Measurements from ENCODE around the gene FBXW8.

Gene FBXW8

DNA sequence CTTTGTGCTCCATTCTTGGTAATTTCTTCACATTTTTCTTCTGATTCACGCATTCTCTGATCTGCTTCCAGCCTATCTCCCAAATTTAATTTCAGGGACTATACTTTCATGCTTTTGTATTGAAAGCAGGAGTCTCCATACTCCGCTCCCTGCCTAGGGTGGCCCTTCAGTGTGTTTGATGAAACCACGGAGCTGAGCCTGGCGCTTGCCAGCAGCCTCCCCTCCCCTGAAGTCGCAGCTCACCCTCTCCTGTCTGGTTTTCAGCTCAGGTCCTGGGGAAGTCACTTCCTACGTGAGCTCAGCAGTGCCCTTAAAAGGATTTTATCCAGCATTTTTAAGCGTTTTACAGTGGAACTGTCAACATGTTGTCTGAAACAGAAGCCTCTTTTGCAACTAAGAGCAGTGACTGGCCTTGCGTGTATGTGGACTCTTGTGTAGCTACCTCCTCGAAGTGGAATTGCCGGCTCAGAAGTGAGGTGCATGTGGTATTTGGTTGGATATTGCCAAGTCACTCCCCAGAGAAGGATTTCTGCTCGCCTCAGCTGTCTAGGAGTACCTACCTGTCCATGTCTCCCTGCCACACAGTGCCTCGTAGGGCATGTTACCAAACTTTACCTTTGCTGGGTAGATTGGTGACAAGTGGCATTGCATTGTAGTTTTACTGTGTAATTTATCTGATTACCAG lies 109.9 kb downstream of the FBXW8 start:
- DNase-seq (ENCODE audit: low read depth in 2 of 2) = no peak

- no peak for DNase-seq (ENCODE audit: low read depth in 2 of 2)
Observed at GRCh38 chr12:117022465-117022864, 111.7 kb downstream of the FBXW8 start.

DNA sequence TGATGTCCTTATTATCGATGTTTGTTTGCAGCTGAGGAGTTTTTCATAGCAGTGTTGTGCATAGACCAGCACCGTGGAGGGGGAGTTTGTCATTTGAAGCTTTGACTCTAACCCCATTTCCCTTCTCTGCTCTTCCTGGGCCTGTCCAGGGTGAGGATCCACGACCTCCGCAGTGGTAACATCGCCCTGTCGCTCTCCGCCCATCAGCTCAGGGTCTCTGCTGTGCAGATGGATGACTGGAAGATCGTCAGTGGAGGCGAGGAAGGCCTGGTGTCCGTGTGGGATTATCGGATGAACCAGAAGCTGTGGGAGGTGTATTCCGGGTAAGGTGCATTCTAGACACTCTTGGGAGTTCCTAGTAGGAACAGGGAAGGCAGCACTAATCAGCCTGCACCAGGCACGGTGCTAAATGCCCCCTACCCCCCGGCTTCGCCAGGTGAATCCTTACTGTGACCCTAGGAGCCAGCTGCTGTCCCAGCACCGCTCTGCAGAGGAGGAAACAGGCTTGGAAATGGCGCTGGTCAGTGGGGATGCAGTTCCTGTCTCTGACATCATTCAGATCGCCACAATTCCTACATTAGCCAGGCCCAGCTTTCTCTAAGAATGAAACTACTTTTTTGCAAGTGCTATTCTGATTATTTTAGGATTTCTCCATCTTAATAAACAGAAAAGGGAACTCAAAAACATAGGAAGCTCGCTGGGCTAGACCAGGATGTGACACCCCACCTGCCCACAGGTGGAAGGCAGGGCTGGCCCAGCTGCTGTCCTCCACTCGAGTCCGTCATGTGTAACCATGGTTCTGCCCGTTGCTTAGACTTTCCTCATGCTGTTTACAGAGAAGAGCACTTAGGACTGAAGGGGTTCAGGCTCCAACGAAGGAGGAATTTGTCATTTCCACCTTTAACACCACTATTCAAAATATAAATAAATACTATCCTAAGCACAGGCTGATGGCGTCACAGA lies 113.5 kb downstream of the FBXW8 start:
- DNase-seq (ENCODE audit: low read depth in 2 of 2) = no peak

DNA sequence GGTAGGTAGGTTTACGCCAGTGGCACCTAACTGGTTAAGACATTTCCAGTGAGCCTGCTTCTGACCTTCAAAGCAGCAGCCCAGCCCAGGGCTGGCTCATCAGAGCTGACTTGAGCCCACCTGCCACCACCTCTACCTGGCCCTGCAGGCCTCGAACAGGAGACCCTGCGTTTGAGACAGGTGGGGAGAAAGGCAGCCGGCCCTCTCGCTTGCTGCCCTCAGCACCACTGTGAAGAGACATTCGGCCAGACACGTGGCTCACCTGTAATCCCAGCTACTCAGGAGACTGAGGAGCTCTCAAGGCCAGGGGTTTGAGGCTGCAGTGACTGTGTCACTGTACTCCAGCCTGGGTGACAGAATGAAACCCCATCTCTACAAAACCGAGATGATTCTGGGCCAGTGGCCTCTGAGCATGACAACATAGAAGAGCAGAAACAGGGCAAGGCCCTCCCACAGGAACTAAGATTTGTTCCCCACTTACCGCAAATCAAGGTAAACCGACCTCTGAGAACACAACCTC lies 114.3 kb downstream of the FBXW8 start:
- DNase-seq (ENCODE audit: low read depth in 2 of 2) = no peak

- DNase-seq (ENCODE audit: low read depth in 2 of 2) = peak; percentile 14 to 25
Observed at GRCh38 chr12:117025481-117026151, 114.9 kb downstream of the FBXW8 start.

DNA sequence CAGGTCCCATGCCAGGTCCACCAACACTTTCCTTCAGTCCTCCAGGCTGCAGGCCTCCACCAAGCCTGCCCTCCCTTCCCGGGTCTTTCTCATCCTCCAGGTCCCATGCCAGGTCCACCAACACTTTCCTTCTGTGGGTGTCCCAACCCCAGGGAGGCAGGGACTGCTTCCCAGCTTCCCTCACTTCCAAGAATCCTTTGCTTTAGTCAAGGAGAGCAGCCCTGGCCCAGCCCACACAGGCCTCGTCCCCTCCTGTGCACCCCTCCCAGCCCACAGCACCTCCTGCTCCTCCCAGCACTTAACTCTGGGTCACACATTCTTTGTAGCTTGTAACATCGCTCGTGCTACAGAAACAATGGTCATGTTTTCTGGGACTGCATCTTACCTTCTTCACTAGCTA lies 115.6 kb downstream of the FBXW8 start:
- no peak for DNase-seq (ENCODE audit: low read depth in 2 of 2)

GRCh38 chr12:117026921-117027250 lies 116.1 kb downstream of the FBXW8 start:
- no peak for DNase-seq (ENCODE audit: low read depth in 2 of 2)

- no peak for DNase-seq (ENCODE audit: low read depth in 2 of 2)
Observed at GRCh38 chr12:117027251-117028086, 116.7 kb downstream of the FBXW8 start.

GRCh38 chr12:117028254-117028653 lies 117.5 kb downstream of the FBXW8 start:
- no peak for DNase-seq (ENCODE audit: low read depth in 2 of 2)

GRCh38 chr12:117030187-117030900 lies 119.6 kb downstream of the FBXW8 start:
- DNase-seq (ENCODE audit: low read depth in 2 of 2) = no peak

- no peak for DNase-seq (ENCODE audit: low read depth in 2 of 2)
Observed at GRCh38 chr12:117031843-117032592, 121.3 kb downstream of the FBXW8 start.

GRCh38 chr12:117032593-117033381 lies 122.0 kb downstream of the FBXW8 start:
- DNase-seq (ENCODE audit: low read depth in 2 of 2) = no peak

DNA sequence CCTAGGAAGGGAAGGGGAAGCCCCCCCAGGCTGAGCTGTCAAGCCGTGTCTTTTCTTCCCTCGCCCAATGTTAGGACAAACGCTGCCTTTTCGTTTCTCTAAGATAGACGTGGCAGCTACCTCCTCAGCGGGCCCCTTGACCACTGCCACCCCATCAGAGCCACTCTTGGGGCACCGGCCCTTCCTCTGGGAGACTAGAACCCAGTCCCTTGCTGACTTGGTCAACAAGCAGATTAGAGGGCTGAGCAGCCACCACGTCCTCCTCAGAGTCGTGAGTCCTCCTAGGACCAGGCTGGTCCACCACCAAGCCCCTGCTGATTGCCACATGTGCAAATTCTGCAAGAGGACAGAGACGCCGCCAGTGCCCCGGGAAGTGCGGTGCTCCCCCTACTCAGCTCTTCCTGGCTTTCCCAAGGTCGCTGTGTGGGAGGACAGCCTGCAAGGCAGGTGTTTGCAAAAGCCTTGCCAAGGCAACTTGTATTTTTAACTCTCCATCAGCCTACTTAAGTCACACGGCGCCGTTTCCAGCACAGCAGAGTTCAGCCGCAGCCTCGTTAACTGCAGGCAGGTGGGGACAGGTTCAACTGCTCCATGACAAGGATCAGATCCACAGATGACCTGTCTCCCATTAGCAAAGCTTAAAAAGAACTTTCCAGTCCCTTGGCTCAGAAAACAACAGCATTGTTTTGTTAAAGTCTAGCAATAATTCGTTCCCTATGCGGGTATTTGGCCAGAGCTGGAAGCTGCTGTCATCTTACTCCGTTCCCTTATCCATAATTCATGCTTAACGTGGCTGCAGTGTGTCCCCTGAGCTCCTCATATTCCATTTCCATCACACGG lies 122.9 kb downstream of the FBXW8 start:
- no peak for DNase-seq (ENCODE audit: low read depth in 2 of 2)

- no peak for DNase-seq (ENCODE audit: low read depth in 2 of 2)
Observed at GRCh38 chr12:117034249-117034648, 123.5 kb downstream of the FBXW8 start.

GRCh38 chr12:117034701-117035151 lies 124.0 kb downstream of the FBXW8 start:
- no peak for DNase-seq (ENCODE audit: low read depth in 2 of 2)

- DNase-seq (ENCODE audit: low read depth in 2 of 2) = no peak
Observed at GRCh38 chr12:117035287-117035686, 124.5 kb downstream of the FBXW8 start.

DNA sequence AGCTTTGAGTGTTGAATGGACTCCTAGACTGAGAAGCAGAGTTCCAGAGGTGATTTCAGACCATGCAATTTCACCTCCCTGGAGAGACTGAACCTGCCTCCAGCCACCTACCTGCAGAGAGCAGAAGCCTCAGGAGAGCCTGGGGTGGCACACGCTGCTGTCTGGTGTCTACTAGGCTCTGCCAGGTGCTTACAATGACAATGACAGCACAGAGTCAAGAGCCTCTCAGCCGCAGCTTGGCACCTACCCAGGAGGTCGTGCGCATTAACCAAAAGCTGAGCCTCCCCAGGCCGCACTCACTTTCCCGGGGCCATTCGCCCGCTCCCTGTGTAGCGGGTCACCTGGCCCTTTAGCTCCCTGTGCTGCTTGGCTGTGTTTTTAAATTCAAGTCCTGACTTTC lies 125.3 kb downstream of the FBXW8 start:
- DNase-seq (ENCODE audit: low read depth in 2 of 2) = no peak

GRCh38 chr12:117036547-117036946 lies 125.8 kb downstream of the FBXW8 start:
- DNase-seq (ENCODE audit: low read depth in 2 of 2) = no peak
